K562 (cell line): Measurements from ENCODE around the gene SMURF1. TPM values are rescaled to one million over a fixed set of nuclear protein-coding genes. Genes with fewer than 3 reads are reported as not detected.

Source experiments
- ATAC-seq: fragments of 200-7000 bp; cut with Tn5 transposase; 3 replicates; pipeline ENCODE4 v1.9.1; 2020; ENCODE audit warnings: moderate library complexity
- BruUV-seq: library from RNA; stranded (reverse); fragments of 400-500 nt; replicated peaks from 2 replicates; lab custom pipeline; 2021; lab: Mats Ljungman, UMichigan
- CTCF ChIA-PET: fragments of 300-600 bp; formaldehyde crosslinking; extraction: SDS; loops from one replicate; lab custom pipeline; 2021; ENCODE audit warnings: low intra/inter-chr PET ratio; lab: Yijun Ruan, JAX
- POLR2A ChIA-PET: fragments of 300-600, 350-650 bp; sonication (Branson Sonifier 250); formaldehyde crosslinking; extraction: SDS; loops from one replicate; lab custom pipeline; 2021; ENCODE audit warnings: antibody characterized with exemption, inconsistent platforms; lab: Yijun Ruan, JAX
- DNase-seq, 4 experiments: peaks; one replicate each; pipeline versions ENCODE4 v3.0.0 to v3.0.0-alpha.2; 2011 to 2018; ENCODE audit warnings: low spot score in 3 of 4, mixed read lengths in 3 of 4; ENCODE audit errors: extremely low read depth in 1 of 4
- FAIRE-seq: peaks from 2 replicates; lab custom pipeline; 2011; peaks lifted over from hg19 to GRCh38; lab: Jason Lieb, UNC
- H2AFZ ChIP-seq: 2 replicates; pipeline ENCODE4 v1.6.0; 2011; ENCODE audit warnings: low read depth, low read length, control low read depth, inconsistent platforms
- H3K27ac ChIP-seq: fragments of 200-600 bp; 3 replicates; pipeline ENCODE4 v1.8.0; 2011; ENCODE audit warnings: low read depth, mild to moderate bottlenecking, control low read depth, inconsistent platforms, low read length, moderate library complexity, mixed read lengths; ENCODE audit errors: extremely low read depth
- H3K27me3 ChIP-seq, 2 experiments: fragments of 300-600 bp in 1 of 2; 2 replicates in 1 of 2; 3 replicates in 1 of 2; pipeline versions ENCODE4 v1.6.0 to v1.8.0; 2011; ENCODE audit warnings: inconsistent platforms in 2 of 2, low read length in 2 of 2, mild to moderate bottlenecking in 1 of 2, mixed read lengths in 1 of 2, moderate library complexity in 1 of 2; ENCODE audit not compliant: control insufficient read depth in 2 of 2, insufficient read depth in 2 of 2
- H3K36me3 ChIP-seq: fragments of 300-600 bp; 3 replicates; pipeline ENCODE4 v1.8.0; 2011; ENCODE audit warnings: mild to moderate bottlenecking, low read length, inconsistent platforms; ENCODE audit not compliant: control insufficient read depth, insufficient read depth
- H3K4me1 ChIP-seq, 2 experiments: fragments of 200-600 bp in 1 of 2; replicated peaks in 1 of 2; 2 replicates in 1 of 2; 3 replicates in 1 of 2; pipeline versions ENCODE4 v1.5.1 to v1.8.0; 2011; ENCODE audit warnings: inconsistent platforms in 2 of 2, low read length in 2 of 2, mild to moderate bottlenecking in 1 of 2, mixed read lengths in 1 of 2, moderate library complexity in 1 of 2; ENCODE audit not compliant: control insufficient read depth in 2 of 2, insufficient read depth in 2 of 2
- H3K4me2 ChIP-seq: 2 replicates; pipeline ENCODE4 v1.6.1; 2011; ENCODE audit warnings: low read length, control low read depth, inconsistent platforms, mixed read lengths; ENCODE audit not compliant: insufficient read depth
- H3K4me3 ChIP-seq: fragments of 200-600 bp; sonication (generic), shearing (Covaris generic); 2 replicates; pipeline ENCODE4 v1.5.1; 2016; ENCODE audit warnings: control low read depth, inconsistent platforms
- H3K79me2 ChIP-seq: fragments of 200-600 bp; 3 replicates; pipeline ENCODE4 v1.8.0; 2011; ENCODE audit warnings: low read length, inconsistent platforms; ENCODE audit not compliant: control insufficient read depth, insufficient read depth
- H3K9ac ChIP-seq, 2 experiments: 2 replicates each; pipeline versions ENCODE4 v1.6.0 to v1.6.1; 2011; ENCODE audit warnings: low read depth in 2 of 2, low read length in 2 of 2, control low read depth in 1 of 2, inconsistent platforms in 1 of 2, mild to moderate bottlenecking in 1 of 2, mixed read lengths in 1 of 2; ENCODE audit not compliant: insufficient read depth in 1 of 2
- H3K9me1 ChIP-seq: one replicate; pipeline ENCODE4 v1.6.0; 2011; ENCODE audit warnings: inconsistent platforms, mild to moderate bottlenecking, low read length, moderate library complexity; ENCODE audit not compliant: control insufficient read depth, insufficient read depth
- H3K9me3 ChIP-seq: replicated peaks from 2 replicates; pipeline ENCODE4 v1.5.1; 2011; ENCODE audit warnings: low read depth, low read length, inconsistent platforms; ENCODE audit not compliant: control insufficient read depth, insufficient read depth
- H4K20me1 ChIP-seq: replicated peaks from 2 replicates; pipeline ENCODE4 v1.6.1; 2011; ENCODE audit warnings: low read length, inconsistent platforms, mixed read lengths; ENCODE audit not compliant: control insufficient read depth, insufficient read depth
- CAMTA2 ChIP-seq: fragments of 250-450 bp; sonication (Bioruptor Pico); conservative IDR thresholded peaks from 2 replicates; pipeline ENCODE4 v1.5.1; 2022
- CEBPB ChIP-seq: fragments of 450-650 bp; IDR thresholded peaks from 2 replicates; pipeline ENCODE4 v1.6.1; 2016; ENCODE audit warnings: missing genetic modification characterization, missing compliant biosample characterization
- CEBPG ChIP-seq, 3 experiments: fragments of 200-800 bp in 1 of 3; sonication (Bioruptor generic) in 1 of 3; sonication (generic) in 1 of 3; formaldehyde crosslinking in 1 of 3; IDR thresholded peaks in 2 of 3; conservative IDR thresholded peaks in 1 of 3; 2 replicates each; pipeline versions ENCODE4 v1.6.1 to v1.8.0; 2016 to 2022; ENCODE audit warnings: missing compliant biosample characterization in 2 of 3, missing genetic modification characterization in 2 of 3, mild to moderate bottlenecking in 1 of 3, missing genetic modification reagents in 1 of 3
- CXXC5 ChIP-seq: fragments of 250-450 bp; sonication (Bioruptor Pico); IDR thresholded peaks from 2 replicates; pipeline ENCODE4 v1.8.0; 2022; ENCODE audit warnings: inconsistent platforms, mild to moderate bottlenecking, moderate library complexity
- NRF1 ChIP-seq, 2 experiments: fragments of 450-650 bp; IDR thresholded peaks in 1 of 2; conservative IDR thresholded peaks in 1 of 2; 2 replicates each; pipeline ENCODE4 v1.6.1; 2014; ENCODE audit warnings: mild to moderate bottlenecking in 2 of 2
- TAF7 ChIP-seq: fragments of 450-650 bp; IDR thresholded peaks from 2 replicates; pipeline ENCODE4 v1.6.1; 2016; ENCODE audit warnings: missing genetic modification characterization, missing compliant biosample characterization
- TARDBP ChIP-seq: fragments of 450-650 bp; IDR thresholded peaks from 2 replicates; pipeline ENCODE4 v1.6.1; 2016
- TCFL5 ChIP-seq: fragments of 250-450 bp; sonication (Bioruptor Pico); conservative IDR thresholded peaks from 2 replicates; pipeline ENCODE4 v1.6.1; 2021; ENCODE audit warnings: mild to moderate bottlenecking, moderate library complexity, matching md5 sums
- THRAP3 ChIP-seq: fragments of 450-650 bp; IDR thresholded peaks from 2 replicates; pipeline ENCODE4 v1.6.1; 2016; ENCODE audit warnings: mild to moderate bottlenecking, inconsistent platforms, borderline replicate concordance
- TRIM24 ChIP-seq, 2 experiments: fragments of 450-650 bp; IDR thresholded peaks; 2 replicates each; pipeline ENCODE4 v1.6.1; 2016
- ZNF444 ChIP-seq: fragments of 250-450 bp; sonication (Bioruptor Pico); IDR thresholded peaks from 2 replicates; pipeline ENCODE4 v1.4.0; 2020; ENCODE audit warnings: mild to moderate bottlenecking, moderate library complexity
- WGBS: fragments of 100-300 bp; shearing (Covaris generic); methylation state at CpG from one replicate; pipeline ENCODE4 v1.1.6; 2016; ENCODE audit warnings: low coverage, mixed read lengths; ENCODE audit not compliant: insufficient coverage; ENCODE audit errors: missing lambda C conversion rate; 5-methylcytosine and 5-hydroxymethylcytosine counted together
- in situ Hi-C: fragments of 300-500 bp; cut with MboI; formaldehyde crosslinking; loops from 4 replicates; pipeline ENCODE4 v1.15.0; 2018; ENCODE audit warnings: inconsistent platforms, mixed read lengths
- intact Hi-C: fragments of 100-400 bp; cut with micrococcal nuclease; formaldehyde crosslinking; loops from 2 replicates; pipeline ENCODE4 v1.14.2; 2022
- polyA plus RNA-seq, 8 experiments: library from polyadenylated mRNA; depleted of rRNA in 4 of 8; stranded (reverse) in 5 of 8; unstranded in 3 of 8; fragments of >200 nt; fragmentation: Nextera tagmentation in 2 of 8; fragmentation: Illumina TruSeq in 1 of 8; extraction: Ambion mirVana in 2 of 8; extraction: Trizol in 1 of 8; gene quantifications; 2 replicates each; pipeline versions ENCODE4 v1.2.1 to v1.2.3, GENCODE V29; 2011 to 2014; ENCODE audit warnings: inconsistent platforms in 1 of 8, missing spikeins in 1 of 8
- total RNA-seq, 7 experiments: library from RNA; depleted of rRNA in 6 of 7; stranded (reverse); fragments of >200 nt in 6 of 7; fragmentation: Illumina TruSeq in 2 of 7; extraction: Trizol in 2 of 7; gene quantifications; 2 replicates each; pipeline versions ENCODE4 v1.2.1 to v1.2.3, GENCODE V29; 2011 to 2021; ENCODE audit warnings: low replicate concordance in 1 of 7
- TF ChIP-seq, protein P1 (sequence below): sonication (generic); formaldehyde crosslinking; IDR thresholded peaks from 2 replicates; pipeline ENCODE4 v1.8.1; 2023; ENCODE audit warnings: mild to moderate bottlenecking, missing genetic modification reagents
- TF ChIP-seq, protein P2 (sequence below): IDR thresholded peaks from 2 replicates; pipeline ENCODE4 v1.6.1; 2011; ENCODE audit warnings: borderline replicate concordance, low read depth, mild to moderate bottlenecking, moderate library complexity, low read length; ENCODE audit not compliant: insufficient read depth, poor library complexity, severe bottlenecking

Gene SMURF1
- total and polyA plus RNA-seq, 9 of the 15 experiments (the other 6 are each of a cell fraction or from before 2014, with no cell fraction given) = 1.0 to 20.1 (median 12.6) TPM

DNA sequence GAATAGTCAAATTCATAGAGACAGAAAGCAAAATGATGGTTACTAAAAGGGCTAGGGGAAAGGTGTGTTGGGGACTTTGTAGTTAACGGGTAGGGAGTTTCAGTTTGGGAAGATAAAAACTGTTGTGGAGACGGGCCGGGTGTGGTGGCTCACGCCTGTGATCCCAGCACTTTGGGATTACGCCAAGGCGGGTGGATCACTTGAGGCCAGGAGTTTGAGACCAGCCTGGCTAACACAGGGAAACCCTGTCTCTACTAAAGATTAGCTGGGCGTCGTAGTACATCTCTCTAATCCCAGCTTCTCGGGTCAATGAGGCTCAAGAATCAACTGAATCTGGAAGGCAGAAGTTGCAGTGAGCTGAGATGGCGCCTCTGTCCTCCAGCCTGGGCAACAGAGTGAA, 33.3 kb upstream of the SMURF1 start:
- no peak overlapping the region for H2AFZ ChIP-seq
- peaks cover 42 to 61% of the 10 kb centered on the region in 2 experiments for H3K27me3 ChIP-seq
- H3K27ac ChIP-seq = no peak overlapping the region
- in situ Hi-C loops = no loop called here
- BruUV-seq = no TSS peak
- H3K4me3 ChIP-seq = no peak overlapping the region
- H3K9me1 ChIP-seq = no peaks in the 10 kb centered on the region
- POLR2A ChIA-PET = interaction anchor here (1.4 kb wide), 1 partner anchor 23 kb away, joined by 6 read pairs; no protein-coding TSS in a partner anchor
- DNase-seq (no peak), ATAC-seq (peak; percentile 31; the same call in 1 of the 3 replicates), FAIRE-seq (peak; percentile 42)
- H3K36me3 ChIP-seq = no peaks in the 10 kb centered on the region
- H3K9me3 ChIP-seq = no peaks in the 10 kb centered on the region
- no peak overlapping the region for H3K4me2 ChIP-seq
- WGBS = 2% methylated on average over 10 of the region's 10 CpGs
- TF ChIP-seq CXXC5 (CRISPR knock-in tag) = no peak
- no peak for TF ChIP-seq TCFL5 (CRISPR knock-in tag)
- TF ChIP-seq, protein P1, sequence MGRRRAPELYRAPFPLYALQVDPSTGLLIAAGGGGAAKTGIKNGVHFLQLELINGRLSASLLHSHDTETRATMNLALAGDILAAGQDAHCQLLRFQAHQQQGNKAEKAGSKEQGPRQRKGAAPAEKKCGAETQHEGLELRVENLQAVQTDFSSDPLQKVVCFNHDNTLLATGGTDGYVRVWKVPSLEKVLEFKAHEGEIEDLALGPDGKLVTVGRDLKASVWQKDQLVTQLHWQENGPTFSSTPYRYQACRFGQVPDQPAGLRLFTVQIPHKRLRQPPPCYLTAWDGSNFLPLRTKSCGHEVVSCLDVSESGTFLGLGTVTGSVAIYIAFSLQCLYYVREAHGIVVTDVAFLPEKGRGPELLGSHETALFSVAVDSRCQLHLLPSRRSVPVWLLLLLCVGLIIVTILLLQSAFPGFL = 0 out of 2 replicates have a peak, but pooled peaks have one; percentile 19
- no peak for TF ChIP-seq TARDBP
- H3K4me1 ChIP-seq = no peaks in the 10 kb centered on the region
- no peak overlapping the region for H3K9ac ChIP-seq
- CTCF ChIA-PET = no interaction called here
- no peaks in the 10 kb centered on the region for H3K79me2 ChIP-seq
- no peaks in the 10 kb centered on the region for H4K20me1 ChIP-seq
- intact Hi-C loops = no loop called here

DNA sequence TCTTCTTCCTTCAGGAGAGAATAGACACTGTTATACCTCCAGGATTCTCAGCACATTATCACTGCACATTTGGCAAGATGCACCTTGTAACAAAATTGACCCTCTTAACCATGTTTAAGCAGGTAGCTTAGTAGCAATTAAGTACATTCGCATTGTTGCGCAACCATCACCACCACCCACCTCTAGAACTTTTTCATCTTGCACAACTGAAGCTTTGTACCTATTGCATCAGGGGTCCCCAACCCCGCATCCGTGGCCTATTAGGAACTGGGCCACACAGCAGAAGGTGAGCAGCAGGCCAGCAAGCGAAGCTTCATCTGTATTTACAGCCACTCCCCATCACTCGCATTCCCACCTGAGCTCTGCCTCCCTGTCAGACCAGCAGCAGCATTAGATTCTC, 29.9 kb upstream of the SMURF1 start:
- no peak for ATAC-seq
- no peak for TF ChIP-seq TAF7 (tag)
- TF ChIP-seq NRF1 (conservative IDR thresholded peaks at IDR 0.05 in 1 of 2, IDR thresholded peaks at IDR 0.05 in 1 of 2) = 0 out of 4 replicates have a peak, but pooled peaks of 1 of the 2 experiments have one; percentile 50
- TF ChIP-seq, protein P2, sequence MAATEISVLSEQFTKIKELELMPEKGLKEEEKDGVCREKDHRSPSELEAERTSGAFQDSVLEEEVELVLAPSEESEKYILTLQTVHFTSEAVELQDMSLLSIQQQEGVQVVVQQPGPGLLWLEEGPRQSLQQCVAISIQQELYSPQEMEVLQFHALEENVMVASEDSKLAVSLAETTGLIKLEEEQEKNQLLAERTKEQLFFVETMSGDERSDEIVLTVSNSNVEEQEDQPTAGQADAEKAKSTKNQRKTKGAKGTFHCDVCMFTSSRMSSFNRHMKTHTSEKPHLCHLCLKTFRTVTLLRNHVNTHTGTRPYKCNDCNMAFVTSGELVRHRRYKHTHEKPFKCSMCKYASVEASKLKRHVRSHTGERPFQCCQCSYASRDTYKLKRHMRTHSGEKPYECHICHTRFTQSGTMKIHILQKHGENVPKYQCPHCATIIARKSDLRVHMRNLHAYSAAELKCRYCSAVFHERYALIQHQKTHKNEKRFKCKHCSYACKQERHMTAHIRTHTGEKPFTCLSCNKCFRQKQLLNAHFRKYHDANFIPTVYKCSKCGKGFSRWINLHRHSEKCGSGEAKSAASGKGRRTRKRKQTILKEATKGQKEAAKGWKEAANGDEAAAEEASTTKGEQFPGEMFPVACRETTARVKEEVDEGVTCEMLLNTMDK = no peak
- TF ChIP-seq TRIM24 (IDR thresholded peaks at IDR 0.05) = peak; percentile 18 to 59; a peak in 1 of 4 replicates
- no peak for TF ChIP-seq THRAP3
- no peak for TF ChIP-seq CAMTA2 (CRISPR knock-in tag)
- TF ChIP-seq CEBPB = peak; percentile 97
- peak; percentile 70 for TF ChIP-seq CEBPG (CRISPR knock-in tag; IDR thresholded peaks at IDR 0.05)
- peak; percentile 87 to 99 for TF ChIP-seq CEBPG (tag; conservative IDR thresholded peaks at IDR 0.05 in 1 of 2, IDR thresholded peaks at IDR 0.05 in 1 of 2)
- no peak for TF ChIP-seq ZNF444

More for the DNA sequence above, 29.9 kb upstream of the SMURF1 start:
- in situ Hi-C loops = no loop called here
- CTCF ChIA-PET = no interaction called here
- Histone ChIP-seq H3K4me3 (no peak overlapping the region), H3K9me1 (no peaks in the 10 kb centered on the region), H3K27ac (no peak overlapping the region), H3K4me2 (no peak overlapping the region), H3K36me3 (no peaks in the 10 kb centered on the region), H3K27me3 (peaks cover 41 to 59% of the 10 kb centered on the region in 2 experiments), H3K9me3 (no peaks in the 10 kb centered on the region), H2AFZ (no peak overlapping the region), H3K9ac (no peak overlapping the region), H3K4me1 (no peaks in the 10 kb centered on the region), H4K20me1 (no peaks in the 10 kb centered on the region), H3K79me2 (no peaks in the 10 kb centered on the region)
- BruUV-seq = no TSS peak
- 21% methylated on average over 6 of the region's 6 CpGs for whole genome bisulfite sequencing
- POLR2A ChIA-PET = no interaction called here
- intact Hi-C loops = no loop called here
- DNase-seq (no peak), FAIRE-seq (no peak)
